ENCODE data around the gene RNU6-9. TPM values are rescaled to one million over a fixed set of nuclear protein-coding genes. Genes with fewer than 3 reads are reported as not detected.
A peak's percentile ranks its signal among the peaks of the same experiment; 100 is the strongest.

Gene RNU6-9
- total RNA-seq, 3 donors from 2014 or later (not counting 1 experiment from before 2014, with no cell fraction given), result not detected

- DNase-seq, result no peak
- Histone ChIP-seq H3K9me3 (ENCODE audit: control insufficient read depth, insufficient read depth, low read length) (no peaks in the 10 kb centered on the region), H3K36me3 (ENCODE audit: control insufficient read depth, insufficient read depth, low read length) (no peaks in the 10 kb centered on the region), H3K27ac (ENCODE audit: low read length) (no peak within 1 kb of the TSS), H3K4me3 (ENCODE audit: low read length) (no peak within 1 kb of the TSS), H3K4me1 (ENCODE audit: control insufficient read depth, insufficient read depth, low read length) (peaks cover 40% of the 10 kb centered on the region), H3K27me3 (ENCODE audit: control insufficient read depth, insufficient read depth, low read length) (peaks cover 7% of the 10 kb centered on the region)
- no peak within 1 kb of the TSS for H3K27ac Mint-ChIP-seq
- no peaks in the 10 kb centered on the region for H3K9me3 Mint-ChIP-seq
- TF ChIP-seq, protein P1, sequence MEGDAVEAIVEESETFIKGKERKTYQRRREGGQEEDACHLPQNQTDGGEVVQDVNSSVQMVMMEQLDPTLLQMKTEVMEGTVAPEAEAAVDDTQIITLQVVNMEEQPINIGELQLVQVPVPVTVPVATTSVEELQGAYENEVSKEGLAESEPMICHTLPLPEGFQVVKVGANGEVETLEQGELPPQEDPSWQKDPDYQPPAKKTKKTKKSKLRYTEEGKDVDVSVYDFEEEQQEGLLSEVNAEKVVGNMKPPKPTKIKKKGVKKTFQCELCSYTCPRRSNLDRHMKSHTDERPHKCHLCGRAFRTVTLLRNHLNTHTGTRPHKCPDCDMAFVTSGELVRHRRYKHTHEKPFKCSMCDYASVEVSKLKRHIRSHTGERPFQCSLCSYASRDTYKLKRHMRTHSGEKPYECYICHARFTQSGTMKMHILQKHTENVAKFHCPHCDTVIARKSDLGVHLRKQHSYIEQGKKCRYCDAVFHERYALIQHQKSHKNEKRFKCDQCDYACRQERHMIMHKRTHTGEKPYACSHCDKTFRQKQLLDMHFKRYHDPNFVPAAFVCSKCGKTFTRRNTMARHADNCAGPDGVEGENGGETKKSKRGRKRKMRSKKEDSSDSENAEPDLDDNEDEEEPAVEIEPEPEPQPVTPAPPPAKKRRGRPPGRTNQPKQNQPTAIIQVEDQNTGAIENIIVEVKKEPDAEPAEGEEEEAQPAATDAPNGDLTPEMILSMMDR (IDR thresholded peaks at IDR 0.05), result no peak
- no peaks in the 10 kb centered on the region for H3K36me3 Mint-ChIP-seq
- H3K4me3 Mint-ChIP-seq, result peak within 1 kb of the TSS; percentile 28
- intact Hi-C loops (cut with micrococcal nuclease), result no loop called here
- H3K4me1 Mint-ChIP-seq, result peaks cover 12 to 21% of the 10 kb centered on the region in 2 donors
- 25% methylated on average over 22 of the region's 24 CpGs for WGBS (ENCODE audit: insufficient coverage)
- peak in 1 of 3 donors; percentile 29 for ATAC-seq
- H3K27me3 Mint-ChIP-seq (ENCODE audit: low read depth in 2 of 2), result peaks cover 7 to 15% of the 10 kb centered on the region in 2 donors
Observed at GRCh38 chr19:858868-859843, 34.1 kb upstream of the RNU6-9 start, which contains the start of gene CFD. Gene CFD, plus strand, starts transcription at chr19:859664. Its CDS starts 26 bp downstream, at chr19:859690.

- H3K4me1 Mint-ChIP-seq, result peaks cover 12 to 21% of the 10 kb centered on the region in 2 donors
- intact Hi-C loops (cut with micrococcal nuclease), result loop anchor here (5.0 kb wide), 1 partner anchor 121 kb away; the partner anchor contains the start of gene WDR18
- DNase-seq (no peak), ATAC-seq (no peak)
- peaks cover 7% of the 10 kb centered on the region for H3K27me3 ChIP-seq (ENCODE audit: control insufficient read depth, insufficient read depth, low read length)
- no peaks in the 10 kb centered on the region for H3K9me3 ChIP-seq (ENCODE audit: control insufficient read depth, insufficient read depth, low read length)
- no peak overlapping the region for H3K27ac Mint-ChIP-seq
- TF ChIP-seq, protein P1 (IDR thresholded peaks at IDR 0.05), result no peak
- WGBS (ENCODE audit: insufficient coverage), result 67% methylated on average over 34 of the region's 35 CpGs
- H3K36me3 Mint-ChIP-seq, result no peaks in the 10 kb centered on the region
- H3K4me3 Mint-ChIP-seq, result no peak overlapping the region
- no peaks in the 10 kb centered on the region for H3K9me3 Mint-ChIP-seq
- H3K27me3 Mint-ChIP-seq (ENCODE audit: low read depth in 2 of 2), result peaks cover 7 to 15% of the 10 kb centered on the region in 2 donors
- no peak overlapping the region for H3K27ac ChIP-seq (ENCODE audit: low read length)
- peaks cover 43% of the 10 kb centered on the region for H3K4me1 ChIP-seq (ENCODE audit: control insufficient read depth, insufficient read depth, low read length)
- no peak overlapping the region for H3K4me3 ChIP-seq (ENCODE audit: low read length)
- no peaks in the 10 kb centered on the region for H3K36me3 ChIP-seq (ENCODE audit: control insufficient read depth, insufficient read depth, low read length)
Observed at GRCh38 chr19:861141-861755, 32.0 kb upstream of the RNU6-9 start.

- peak; percentile 47 to 67 (median 57) for ATAC-seq
- peaks cover 12 to 21% of the 10 kb centered on the region in 2 donors for H3K4me1 Mint-ChIP-seq
- H3K4me3 ChIP-seq (ENCODE audit: low read length), result no peak overlapping the region
- TF ChIP-seq, protein P1 (IDR thresholded peaks at IDR 0.05), result no peak
- H3K4me3 Mint-ChIP-seq, result peak overlapping the region; percentile 28
- intact Hi-C loops (cut with micrococcal nuclease), result loop anchor here (5.0 kb wide), 1 partner anchor 120 kb away; the partner anchor contains the start of gene WDR18
- H3K4me1 ChIP-seq (ENCODE audit: control insufficient read depth, insufficient read depth, low read length), result peaks cover 43% of the 10 kb centered on the region
- no peak overlapping the region for H3K27ac ChIP-seq (ENCODE audit: low read length)
- no peaks in the 10 kb centered on the region for H3K9me3 ChIP-seq (ENCODE audit: control insufficient read depth, insufficient read depth, low read length)
- H3K36me3 Mint-ChIP-seq, result no peaks in the 10 kb centered on the region
- H3K27ac Mint-ChIP-seq, result peak overlapping the region in 1 of 2 donors; percentile 81
- peaks cover 7 to 15% of the 10 kb centered on the region in 2 donors for H3K27me3 Mint-ChIP-seq (ENCODE audit: low read depth in 2 of 2)
- no peaks in the 10 kb centered on the region for H3K36me3 ChIP-seq (ENCODE audit: control insufficient read depth, insufficient read depth, low read length)
- 26% methylated on average over 60 of the region's 60 CpGs for WGBS (ENCODE audit: insufficient coverage)
- H3K9me3 Mint-ChIP-seq, result no peaks in the 10 kb centered on the region
- peak; percentile 53 to 78 for DNase-seq
- H3K27me3 ChIP-seq (ENCODE audit: control insufficient read depth, insufficient read depth, low read length), result peaks cover 7% of the 10 kb centered on the region
Observed at GRCh38 chr19:861756-862580, 31.3 kb upstream of the RNU6-9 start.

All from natural killer cell (primary cell).